ENCODE results near the gene TOMM70.
"Not testable (repeated sequence)": the region's sequence is repeated elsewhere in the genome, so short reads cannot be mapped to it uniquely, and the experiment has no call there.

TOMM70 gene

GRCh38 chr3:100400780-100401673 is at the start of gene TOMM70, which contains the start of gene LNP1:
TOMM70 (minus strand) TSS chr3:100401089; CDS start chr3:100400949, 140 bp downstream.
LNP1 (plus strand) TSS chr3:100401539; CDS start chr3:100429730, 28,191 bp downstream.
- peak; percentile 87 to 91 (median 88) for DNase-seq (ENCODE audit: low read depth in 3 of 3)

GRCh38 chr3:100449214-100449613 is 48.3 kb upstream of the TOMM70 start:
- no peak for DNase-seq (ENCODE audit: low read depth in 3 of 3)

- no peak for DNase-seq (ENCODE audit: low read depth in 3 of 3)
These were observed 47.2 kb upstream of the TOMM70 start for GRCh38 chr3:100448079-100448478.

- not testable (repeated sequence) for DNase-seq (ENCODE audit: low read depth in 3 of 3)
These were observed 46.2 kb upstream of the TOMM70 start for GRCh38 chr3:100447067-100447466.

GRCh38 chr3:100443690-100444089 is 42.8 kb upstream of the TOMM70 start:
- no peak for DNase-seq (ENCODE audit: low read depth in 3 of 3)

- DNase-seq (ENCODE audit: low read depth in 3 of 3), result no peak
These were observed 40.0 kb upstream of the TOMM70 start for GRCh38 chr3:100440895-100441294.

GRCh38 chr3:100438623-100438974 is 37.7 kb upstream of the TOMM70 start:
- no peak for DNase-seq (ENCODE audit: low read depth in 3 of 3)

GRCh38 chr3:100437721-100438622 is 37.1 kb upstream of the TOMM70 start:
- no peak for DNase-seq (ENCODE audit: low read depth in 3 of 3)

- no peak for DNase-seq (ENCODE audit: low read depth in 3 of 3)
These were observed 36.1 kb upstream of the TOMM70 start for GRCh38 chr3:100436951-100437350.

- DNase-seq (ENCODE audit: low read depth in 3 of 3), result no peak
These were observed 28.4 kb upstream of the TOMM70 start for GRCh38 chr3:100429187-100429716.

- DNase-seq (ENCODE audit: low read depth in 3 of 3), result no peak
These were observed 26.8 kb upstream of the TOMM70 start for GRCh38 chr3:100427699-100428098.

GRCh38 chr3:100426067-100426682 is 25.3 kb upstream of the TOMM70 start:
- DNase-seq (ENCODE audit: low read depth in 3 of 3), result no peak

GRCh38 chr3:100425316-100425715 is 24.4 kb upstream of the TOMM70 start:
- DNase-seq (ENCODE audit: low read depth in 3 of 3), result no peak

- no peak for DNase-seq (ENCODE audit: low read depth in 3 of 3)
These were observed 23.4 kb upstream of the TOMM70 start for GRCh38 chr3:100424261-100424660.

- DNase-seq (ENCODE audit: low read depth in 3 of 3), result no peak
These were observed 22.7 kb upstream of the TOMM70 start for GRCh38 chr3:100423611-100424010.

- DNase-seq (ENCODE audit: low read depth in 3 of 3), result no peak
These were observed 20.0 kb upstream of the TOMM70 start for GRCh38 chr3:100420885-100421284.

- DNase-seq (ENCODE audit: low read depth in 3 of 3), result no peak
These were observed 18.5 kb upstream of the TOMM70 start for GRCh38 chr3:100419406-100419805.

GRCh38 chr3:100416863-100417262 is 16.0 kb upstream of the TOMM70 start:
- no peak for DNase-seq (ENCODE audit: low read depth in 3 of 3)

- no peak for DNase-seq (ENCODE audit: low read depth in 3 of 3)
These were observed 15.3 kb upstream of the TOMM70 start for GRCh38 chr3:100416176-100416575.

- no peak for DNase-seq (ENCODE audit: low read depth in 3 of 3)
These were observed 12.7 kb upstream of the TOMM70 start for GRCh38 chr3:100413613-100414012.

- no peak for DNase-seq (ENCODE audit: low read depth in 3 of 3)
These were observed 12.2 kb upstream of the TOMM70 start for GRCh38 chr3:100412912-100413590.
